Measurements from ENCODE around the gene NBAS. TPM values are rescaled to one million over a fixed set of nuclear protein-coding genes. Genes with fewer than 3 reads are reported as not detected.
A peak's percentile ranks its signal among the peaks of the same experiment; 100 is the strongest.

Gene NBAS
- total and polyA plus RNA-seq, 10 of the 15 experiments (the other 5 are each of a cell fraction or from before 2014, with no cell fraction given) = 4.3 to 32.7 (median 20.8) TPM

GRCh38 chr2:15177103-15177502 is 384.0 kb downstream of the NBAS start (continued):
- peak; percentile 91 for TF ChIP-seq ZNF217 (IDR thresholded peaks at IDR 0.05)
- TF ChIP-seq USF2 (IDR thresholded peaks at IDR 0.05; ENCODE audit: borderline replicate concordance, low read depth, low read length) = no peak
- TF ChIP-seq ETV6 (conservative IDR thresholded peaks at IDR 0.05 in 1 of 2, IDR thresholded peaks at IDR 0.05 in 1 of 2; ENCODE audit: borderline replicate concordance in 1 of 2, low read depth in 1 of 2) = peak in 1 of 2 experiments; percentile 97; a peak in 2 of 4 replicates
- peak; percentile 86 to 96 for TF ChIP-seq IKZF2 (IDR thresholded peaks at IDR 0.05)
- peak; percentile 97 for TF ChIP-seq MTA2 (IDR thresholded peaks at IDR 0.05; ENCODE audit: low read depth)
- TF ChIP-seq DPF2 (IDR thresholded peaks at IDR 0.05) = peak; percentile 98
- peak; percentile 93 for TF ChIP-seq PAX5 (IDR thresholded peaks at IDR 0.05; ENCODE audit: borderline replicate concordance, low read depth, low read length)
- TF ChIP-seq POLR2AphosphoS5 (IDR thresholded peaks at IDR 0.05; ENCODE audit: low read length) = no peak
- no peak for TF ChIP-seq NR2C1 (IDR thresholded peaks at IDR 0.05)
- TF ChIP-seq, protein P1, sequence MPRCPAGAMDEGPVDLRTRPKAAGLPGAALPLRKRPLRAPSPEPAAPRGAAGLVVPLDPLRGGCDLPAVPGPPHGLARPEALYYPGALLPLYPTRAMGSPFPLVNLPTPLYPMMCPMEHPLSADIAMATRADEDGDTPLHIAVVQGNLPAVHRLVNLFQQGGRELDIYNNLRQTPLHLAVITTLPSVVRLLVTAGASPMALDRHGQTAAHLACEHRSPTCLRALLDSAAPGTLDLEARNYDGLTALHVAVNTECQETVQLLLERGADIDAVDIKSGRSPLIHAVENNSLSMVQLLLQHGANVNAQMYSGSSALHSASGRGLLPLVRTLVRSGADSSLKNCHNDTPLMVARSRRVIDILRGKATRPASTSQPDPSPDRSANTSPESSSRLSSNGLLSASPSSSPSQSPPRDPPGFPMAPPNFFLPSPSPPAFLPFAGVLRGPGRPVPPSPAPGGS (IDR thresholded peaks at IDR 0.05; ENCODE audit: borderline replicate concordance, insufficient read depth, low read depth, low read length, poor library complexity, severe bottlenecking) = peak; percentile 91
- no peak for TF ChIP-seq SMC3 (IDR thresholded peaks at IDR 0.05; ENCODE audit: borderline replicate concordance, low read length)
- TF ChIP-seq CREB1 (IDR thresholded peaks at IDR 0.05; ENCODE audit: low read depth) = peak; percentile 70; the same call in 1 of the 2 replicates
- TF ChIP-seq NBN (IDR thresholded peaks at IDR 0.05) = peak; percentile 84; the same call in 1 of the 2 replicates
- no peak for TF ChIP-seq RB1 (IDR thresholded peaks at IDR 0.05; ENCODE audit: borderline replicate concordance)
- no peak for TF ChIP-seq MXI1 (IDR thresholded peaks at IDR 0.05; ENCODE audit: low read depth, low read length)
- TF ChIP-seq, protein P2, sequence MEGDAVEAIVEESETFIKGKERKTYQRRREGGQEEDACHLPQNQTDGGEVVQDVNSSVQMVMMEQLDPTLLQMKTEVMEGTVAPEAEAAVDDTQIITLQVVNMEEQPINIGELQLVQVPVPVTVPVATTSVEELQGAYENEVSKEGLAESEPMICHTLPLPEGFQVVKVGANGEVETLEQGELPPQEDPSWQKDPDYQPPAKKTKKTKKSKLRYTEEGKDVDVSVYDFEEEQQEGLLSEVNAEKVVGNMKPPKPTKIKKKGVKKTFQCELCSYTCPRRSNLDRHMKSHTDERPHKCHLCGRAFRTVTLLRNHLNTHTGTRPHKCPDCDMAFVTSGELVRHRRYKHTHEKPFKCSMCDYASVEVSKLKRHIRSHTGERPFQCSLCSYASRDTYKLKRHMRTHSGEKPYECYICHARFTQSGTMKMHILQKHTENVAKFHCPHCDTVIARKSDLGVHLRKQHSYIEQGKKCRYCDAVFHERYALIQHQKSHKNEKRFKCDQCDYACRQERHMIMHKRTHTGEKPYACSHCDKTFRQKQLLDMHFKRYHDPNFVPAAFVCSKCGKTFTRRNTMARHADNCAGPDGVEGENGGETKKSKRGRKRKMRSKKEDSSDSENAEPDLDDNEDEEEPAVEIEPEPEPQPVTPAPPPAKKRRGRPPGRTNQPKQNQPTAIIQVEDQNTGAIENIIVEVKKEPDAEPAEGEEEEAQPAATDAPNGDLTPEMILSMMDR (IDR thresholded peaks at IDR 0.05 in 2 of 3, conservative IDR thresholded peaks at IDR 0.05 in 1 of 3; ENCODE audit: control insufficient read depth in 2 of 3, extremely low read depth in 1 of 3, insufficient read depth in 1 of 3, low read depth in 3 of 3, low read length in 3 of 3) = no peak
- no peak for TF ChIP-seq ZNF274 (IDR thresholded peaks at IDR 0.05; ENCODE audit: insufficient read depth, insufficient read length)
- TF ChIP-seq YBX1 (IDR thresholded peaks at IDR 0.05) = no peak
- TF ChIP-seq SIN3A (IDR thresholded peaks at IDR 0.05; ENCODE audit: low read depth, low read length) = no peak
- TF ChIP-seq CEBPB (IDR thresholded peaks at IDR 0.05; ENCODE audit: borderline replicate concordance in 1 of 2, low read depth in 2 of 2, low read length in 2 of 2) = peak in 1 of 2 experiments; percentile 97; a peak in 2 of 4 replicates
- peak; percentile 80 for TF ChIP-seq BACH1 (IDR thresholded peaks at IDR 0.05; ENCODE audit: borderline replicate concordance)
- TF ChIP-seq FOS (IDR thresholded peaks at IDR 0.05; ENCODE audit: borderline replicate concordance, extremely low read depth, insufficient read length) = no peak
- no peak for TF ChIP-seq SMARCA5 (IDR thresholded peaks at IDR 0.05)
- TF ChIP-seq ZBED1 (IDR thresholded peaks at IDR 0.05; ENCODE audit: borderline replicate concordance) = peak; percentile 94
- no peak for TF ChIP-seq RAD21 (IDR thresholded peaks at IDR 0.05; ENCODE audit: insufficient read depth, low read depth, low read length)
- peak; percentile 95 for TF ChIP-seq BCL11A (IDR thresholded peaks at IDR 0.05; ENCODE audit: low read depth, low read length)
- peak; percentile 65; the same call in 1 of the 2 replicates for TF ChIP-seq TCF3 (IDR thresholded peaks at IDR 0.05; ENCODE audit: borderline replicate concordance, insufficient read depth, low read depth, low read length)
- TF ChIP-seq, protein P3, sequence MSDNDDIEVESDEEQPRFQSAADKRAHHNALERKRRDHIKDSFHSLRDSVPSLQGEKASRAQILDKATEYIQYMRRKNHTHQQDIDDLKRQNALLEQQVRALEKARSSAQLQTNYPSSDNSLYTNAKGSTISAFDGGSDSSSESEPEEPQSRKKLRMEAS (IDR thresholded peaks at IDR 0.05; ENCODE audit: low read depth, low read length) = no peak

Data from GM12878 (cell line).